GM19397 (cell line): Measurements from ENCODE around the gene SNRPN.
"Not testable (repeated sequence)": the region's sequence is repeated elsewhere in the genome, so short reads cannot be mapped to it uniquely, and the experiment has no call there.

Experiments
- ATAC-seq: cut with Tn5 transposase; IDR thresholded peaks from one replicate; pipeline ENCODE4 v1.9.1; 2021; ENCODE audit warnings: mild to moderate bottlenecking, moderate library complexity; ENCODE audit not compliant: unreplicated experiment

Gene SNRPN

GRCh38 chr15:24954783-24955530 is at the start of gene SNRPN, which contains the start of gene SNURF:
Gene SNRPN (plus strand): TSS chr15:24954987. CDS start chr15:24974454, 19,467 bp downstream.
Gene SNURF (plus strand): TSS chr15:24954987. CDS start chr15:24955049, 62 bp downstream.
- peak; percentile 68 for ATAC-seq

GRCh38 chr15:24916305-24917009 is 38.3 kb upstream of the SNRPN start:
- ATAC-seq = no peak

GRCh38 chr15:24917431-24917830 is 37.4 kb upstream of the SNRPN start:
- no peak for ATAC-seq

- no peak for ATAC-seq
Measured at GRCh38 chr15:24919446-24919845, 35.3 kb upstream of the SNRPN start.

- not testable (repeated sequence) for ATAC-seq
Measured at GRCh38 chr15:24922781-24923180, 32.0 kb upstream of the SNRPN start.

- ATAC-seq = no peak
Measured at GRCh38 chr15:24924153-24924552, 30.6 kb upstream of the SNRPN start.

GRCh38 chr15:24924621-24925020 is 30.2 kb upstream of the SNRPN start:
- ATAC-seq = no peak

GRCh38 chr15:24931874-24932732 is 22.7 kb upstream of the SNRPN start:
- not testable (repeated sequence) for ATAC-seq

- ATAC-seq = no peak
Measured at GRCh38 chr15:24933716-24934115, 21.1 kb upstream of the SNRPN start.

GRCh38 chr15:24938224-24938623 is 16.6 kb upstream of the SNRPN start:
- ATAC-seq = not testable (repeated sequence)

GRCh38 chr15:24940236-24940635 is 14.6 kb upstream of the SNRPN start:
- ATAC-seq = no peak

GRCh38 chr15:24943361-24943760 is 11.4 kb upstream of the SNRPN start:
- ATAC-seq = no peak

- no peak for ATAC-seq
Measured at GRCh38 chr15:24944954-24945353, 9.8 kb upstream of the SNRPN start.

GRCh38 chr15:24945711-24946110 is 9.1 kb upstream of the SNRPN start:
- no peak for ATAC-seq

GRCh38 chr15:24948495-24948894 is 6.3 kb upstream of the SNRPN start:
- ATAC-seq = no peak

- ATAC-seq = no peak
Measured at GRCh38 chr15:24955531-24955921, 739 bp downstream of the SNRPN start.

- ATAC-seq = peak; percentile 71
Measured at GRCh38 chr15:24956111-24956838, 1.5 kb downstream of the SNRPN start.

- no peak for ATAC-seq
Measured at GRCh38 chr15:24957691-24958090, 2.9 kb downstream of the SNRPN start.

- no peak for ATAC-seq
Measured at GRCh38 chr15:24961967-24962366, 7.2 kb downstream of the SNRPN start.

- no peak for ATAC-seq
Measured at GRCh38 chr15:24962880-24963279, 8.1 kb downstream of the SNRPN start.
